Activated naive CD4-positive, alpha-beta T cell treated with anti-CD3 and anti-CD28 coated beads, Interleukin-2, amount 10 ng/mL, durations not matched to agents 7 days and 5 days (primary cell): ENCODE data around the gene CMTM3.
"Not testable (repeated sequence)": the region's sequence is repeated elsewhere in the genome, so short reads cannot be mapped to it uniquely, and the experiment has no call there.

ENCODE experiments used
- CTCF ChIA-PET: fragments of 350-600 bp; sonication (Branson Sonifier 250); formaldehyde crosslinking; loops from one replicate; lab custom pipeline; 2021; ENCODE audit warnings: antibody characterized with exemption; lab: Charles Lee
- DNase-seq: peaks from one replicate; pipeline ENCODE4 v3.0.0-alpha.2; 2020
- H3K27ac Mint-ChIP-seq: one replicate; pipeline ENCODE4 v1.8.0; 2021; ENCODE audit warnings: mild to moderate bottlenecking, moderate library complexity, mixed read lengths
- H3K27me3 Mint-ChIP-seq: one replicate; pipeline ENCODE4 v1.8.0; 2021; ENCODE audit warnings: mild to moderate bottlenecking, mixed read lengths
- H3K36me3 Mint-ChIP-seq: one replicate; pipeline ENCODE4 v1.8.0; 2021; ENCODE audit warnings: mixed read lengths
- H3K4me1 Mint-ChIP-seq: one replicate; pipeline ENCODE4 v1.8.0; 2021; ENCODE audit warnings: mixed read lengths
- H3K4me3 Mint-ChIP-seq: one replicate; pipeline ENCODE4 v1.8.0; 2021; ENCODE audit warnings: mild to moderate bottlenecking, moderate library complexity, mixed read lengths
- H3K9me3 Mint-ChIP-seq: one replicate; pipeline ENCODE4 v1.8.0; 2021; ENCODE audit warnings: mixed read lengths

CMTM3 gene

GRCh38 chr16:66620429-66620795 lies 15.9 kb downstream of the CMTM3 start:
- CTCF ChIA-PET = interaction anchor here (1.7 kb wide), 1 partner anchor 12 kb away, joined by 7 read pairs; no protein-coding TSS in a partner anchor
- no peaks in the 10 kb centered on the region for H3K4me1 Mint-ChIP-seq
- no peak overlapping the region for H3K4me3 Mint-ChIP-seq
- no peak overlapping the region for H3K27ac Mint-ChIP-seq
- DNase-seq = no peak
- no peaks in the 10 kb centered on the region for H3K9me3 Mint-ChIP-seq
- H3K27me3 Mint-ChIP-seq = no peaks in the 10 kb centered on the region
- no peaks in the 10 kb centered on the region for H3K36me3 Mint-ChIP-seq

GRCh38 chr16:66621973-66622372 lies 17.5 kb downstream of the CMTM3 start:
- Mint-ChIP-seq H3K36me3 (no peaks in the 10 kb centered on the region), H3K27ac (no peak overlapping the region), H3K27me3 (no peaks in the 10 kb centered on the region), H3K9me3 (no peaks in the 10 kb centered on the region), H3K4me3 (no peak overlapping the region), H3K4me1 (no peaks in the 10 kb centered on the region)
- CTCF ChIA-PET = no interaction called here
- no peak for DNase-seq

- Mint-ChIP-seq H3K36me3 (no peaks in the 10 kb centered on the region), H3K27ac (no peak overlapping the region), H3K9me3 (no peaks in the 10 kb centered on the region), H3K4me1 (no peaks in the 10 kb centered on the region), H3K4me3 (no peak overlapping the region), H3K27me3 (no peaks in the 10 kb centered on the region)
- DNase-seq = no peak
- CTCF ChIA-PET = interaction anchor here (1.6 kb wide), 1 partner anchor 28 kb away, joined by 6 read pairs; no protein-coding TSS in a partner anchor
These were observed 18.4 kb downstream of the CMTM3 start for GRCh38 chr16:66622863-66623262.

GRCh38 chr16:66623755-66624154 lies 19.3 kb downstream of the CMTM3 start:
- no peaks in the 10 kb centered on the region for H3K27me3 Mint-ChIP-seq

GRCh38 chr16:66627611-66628378 lies 23.3 kb downstream of the CMTM3 start:
- H3K4me1 Mint-ChIP-seq, H3K27me3 Mint-ChIP-seq, H3K27ac Mint-ChIP-seq, DNase-seq, H3K4me3 Mint-ChIP-seq, H3K9me3 Mint-ChIP-seq, H3K36me3 Mint-ChIP-seq: not testable (repeated sequence)
- CTCF ChIA-PET = interaction anchor here (1.2 kb wide), 1 partner anchor 19 kb away, joined by 3 read pairs; no protein-coding TSS in a partner anchor

More at GRCh38 chr16:66623755-66624154, 19.3 kb downstream of the CMTM3 start:
- Mint-ChIP-seq H3K9me3 (no peaks in the 10 kb centered on the region), H3K4me3 (no peak overlapping the region), H3K36me3 (no peaks in the 10 kb centered on the region), H3K4me1 (no peaks in the 10 kb centered on the region), H3K27ac (no peak overlapping the region)
- no peak for DNase-seq
- CTCF ChIA-PET = interaction anchor here (1.2 to 1.6 kb wide), 3 partner anchors 15 to 115 kb away, joined by 3 to 6 read pairs (median 3); no protein-coding TSS in a partner anchor

- Mint-ChIP-seq H3K27ac (no peak overlapping the region), H3K36me3 (no peaks in the 10 kb centered on the region), H3K27me3 (no peaks in the 10 kb centered on the region), H3K4me3 (no peak overlapping the region), H3K9me3 (no peaks in the 10 kb centered on the region), H3K4me1 (no peaks in the 10 kb centered on the region)
- CTCF ChIA-PET = no interaction called here
- DNase-seq = no peak
These were observed 25.4 kb downstream of the CMTM3 start for GRCh38 chr16:66629856-66630255.

- H3K4me3 Mint-ChIP-seq, H3K4me1 Mint-ChIP-seq, H3K27ac Mint-ChIP-seq, H3K36me3 Mint-ChIP-seq, DNase-seq, H3K9me3 Mint-ChIP-seq, H3K27me3 Mint-ChIP-seq, CTCF ChIA-PET: not testable (repeated sequence)
These were observed 26.2 kb downstream of the CMTM3 start for GRCh38 chr16:66630561-66631260.

GRCh38 chr16:66631558-66631957 lies 27.1 kb downstream of the CMTM3 start:
- H3K4me3 Mint-ChIP-seq, H3K36me3 Mint-ChIP-seq, H3K4me1 Mint-ChIP-seq, CTCF ChIA-PET, DNase-seq, H3K27me3 Mint-ChIP-seq, H3K9me3 Mint-ChIP-seq, H3K27ac Mint-ChIP-seq: not testable (repeated sequence)

GRCh38 chr16:66634527-66635196 lies 30.2 kb downstream of the CMTM3 start:
- Mint-ChIP-seq H3K4me3 (no peak overlapping the region), H3K27ac (no peak overlapping the region), H3K27me3 (peaks cover 16% of the 10 kb centered on the region), H3K9me3 (no peaks in the 10 kb centered on the region), H3K36me3 (no peaks in the 10 kb centered on the region), H3K4me1 (no peaks in the 10 kb centered on the region)
- CTCF ChIA-PET = interaction anchor here (1.0 to 2.5 kb wide), 2 partner anchors 16 to 26 kb away, joined by 7 to 11 read pairs; no protein-coding TSS in a partner anchor
- no peak for DNase-seq

- Mint-ChIP-seq H3K9me3 (no peaks in the 10 kb centered on the region), H3K4me3 (no peak overlapping the region), H3K36me3 (no peaks in the 10 kb centered on the region), H3K4me1 (no peaks in the 10 kb centered on the region), H3K27ac (no peak overlapping the region), H3K27me3 (peaks cover 23% of the 10 kb centered on the region)
- no peak for DNase-seq
- CTCF ChIA-PET = interaction anchor here (1.0 to 2.5 kb wide), 2 partner anchors 15 to 27 kb away, joined by 7 to 11 read pairs; no protein-coding TSS in a partner anchor
These were observed 30.9 kb downstream of the CMTM3 start for GRCh38 chr16:66635406-66635805.

- no peaks in the 10 kb centered on the region for H3K4me1 Mint-ChIP-seq
- H3K36me3 Mint-ChIP-seq = no peaks in the 10 kb centered on the region
- CTCF ChIA-PET = interaction anchor here (2.5 kb wide), 1 partner anchor 15 kb away, joined by 11 read pairs; no protein-coding TSS in a partner anchor
- peaks cover 30% of the 10 kb centered on the region for H3K27me3 Mint-ChIP-seq
- no peaks in the 10 kb centered on the region for H3K9me3 Mint-ChIP-seq
- no peak overlapping the region for H3K4me3 Mint-ChIP-seq
- H3K27ac Mint-ChIP-seq = no peak overlapping the region
- DNase-seq = no peak
These were observed 31.7 kb downstream of the CMTM3 start for GRCh38 chr16:66636199-66636598.

- Mint-ChIP-seq H3K4me3 (no peak overlapping the region), H3K4me1 (no peaks in the 10 kb centered on the region), H3K27me3 (peaks cover 31% of the 10 kb centered on the region), H3K36me3 (no peaks in the 10 kb centered on the region), H3K27ac (no peak overlapping the region), H3K9me3 (no peaks in the 10 kb centered on the region)
- CTCF ChIA-PET = interaction anchor here (2.1 kb wide), 1 partner anchor 11 kb away, joined by 5 read pairs; no protein-coding TSS in a partner anchor
- DNase-seq = no peak
These were observed 33.3 kb downstream of the CMTM3 start for GRCh38 chr16:66637806-66638205.

- H3K4me1 Mint-ChIP-seq = no peaks in the 10 kb centered on the region
- H3K36me3 Mint-ChIP-seq = no peaks in the 10 kb centered on the region
- DNase-seq = no peak
- H3K4me3 Mint-ChIP-seq = no peak overlapping the region
- CTCF ChIA-PET = interaction anchor here (2.1 kb wide), 1 partner anchor 9 kb away, joined by 5 read pairs; no protein-coding TSS in a partner anchor
- H3K9me3 Mint-ChIP-seq = no peaks in the 10 kb centered on the region
- no peak overlapping the region for H3K27ac Mint-ChIP-seq
- H3K27me3 Mint-ChIP-seq = peaks cover 35% of the 10 kb centered on the region
These were observed 34.8 kb downstream of the CMTM3 start for GRCh38 chr16:66639091-66639885.
